HG02571 (cell line): Measurements from ENCODE around the gene CLASRP.

Source experiments
- ATAC-seq: cut with Tn5 transposase; IDR thresholded peaks from one replicate; pipeline ENCODE4 v1.9.1; 2021; ENCODE audit warnings: mild to moderate bottlenecking, moderate library complexity; ENCODE audit not compliant: unreplicated experiment

Gene CLASRP

DNA sequence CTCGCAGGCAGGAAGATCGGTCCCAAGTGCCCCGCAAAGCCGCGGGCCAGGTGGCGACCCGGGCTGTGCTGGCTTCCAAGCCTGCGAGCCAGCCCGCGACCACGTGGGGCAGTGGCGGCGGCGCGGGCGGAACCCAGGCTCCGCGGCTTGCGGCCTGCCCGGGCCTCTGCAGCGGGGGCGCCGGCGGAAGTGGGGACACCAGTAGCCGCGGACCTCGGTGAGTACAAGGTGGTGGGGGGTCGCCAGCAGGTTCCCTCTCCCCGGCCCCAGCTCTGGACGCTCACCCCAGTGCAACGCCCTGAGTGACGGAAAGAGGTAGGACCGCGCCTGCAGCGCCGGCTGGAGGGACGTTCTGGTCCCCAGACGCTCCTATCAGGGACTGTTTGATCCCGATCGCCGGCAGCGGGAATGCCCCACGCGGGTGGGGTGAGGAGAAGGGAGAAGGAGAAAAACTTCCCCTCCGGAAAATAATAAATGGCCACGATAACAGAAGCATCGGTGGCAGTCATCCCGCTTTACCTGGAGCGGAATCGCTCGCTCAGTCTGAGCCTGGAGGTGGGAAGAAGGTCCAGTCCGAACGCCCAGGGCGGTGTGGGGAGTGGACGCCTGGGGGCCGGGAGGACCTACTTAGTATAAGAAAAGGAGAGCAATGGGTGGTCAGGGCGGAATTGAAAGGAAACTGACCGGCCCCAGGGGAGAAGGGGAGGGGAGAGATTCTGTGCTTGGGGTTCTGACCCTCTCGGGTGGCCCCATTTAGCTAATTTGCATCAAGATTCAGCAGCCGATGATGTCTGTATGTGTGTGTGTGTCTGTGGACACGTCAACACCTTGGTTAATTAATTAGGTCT lies 40.4 kb downstream of the CLASRP start, which contains the start of gene GEMIN7:
Gene GEMIN7, plus strand, starts transcription at position 198 of the 848 bp plus-strand sequence. CDS start 10,855 bp downstream, outside the sequence.
- no peak for ATAC-seq

GRCh38 chr19:45079911-45080370 lies 41.1 kb downstream of the CLASRP start:
- no peak for ATAC-seq

DNA sequence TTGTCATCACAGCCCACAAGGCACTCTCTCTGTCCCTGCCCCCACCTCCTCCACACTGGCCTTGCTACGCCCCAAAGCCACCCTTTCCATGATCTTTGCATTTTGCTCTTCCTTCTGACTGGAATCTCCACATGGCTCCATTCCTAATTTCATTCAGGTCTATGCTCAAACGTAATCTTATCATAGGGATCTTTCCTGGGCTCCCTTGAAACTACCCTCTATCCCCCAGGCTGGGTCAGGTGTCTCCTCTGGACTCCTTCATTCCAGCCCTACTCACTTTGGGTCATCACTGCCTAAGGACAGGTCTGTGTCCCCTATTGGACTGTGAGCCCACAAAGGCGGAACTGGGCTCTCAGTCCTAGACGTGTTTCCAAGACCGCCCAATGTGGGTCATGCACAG lies 43.3 kb downstream of the CLASRP start:
- no peak for ATAC-seq

- no peak for ATAC-seq
Observed at GRCh38 chr19:45086480-45086879, 47.6 kb downstream of the CLASRP start.

DNA sequence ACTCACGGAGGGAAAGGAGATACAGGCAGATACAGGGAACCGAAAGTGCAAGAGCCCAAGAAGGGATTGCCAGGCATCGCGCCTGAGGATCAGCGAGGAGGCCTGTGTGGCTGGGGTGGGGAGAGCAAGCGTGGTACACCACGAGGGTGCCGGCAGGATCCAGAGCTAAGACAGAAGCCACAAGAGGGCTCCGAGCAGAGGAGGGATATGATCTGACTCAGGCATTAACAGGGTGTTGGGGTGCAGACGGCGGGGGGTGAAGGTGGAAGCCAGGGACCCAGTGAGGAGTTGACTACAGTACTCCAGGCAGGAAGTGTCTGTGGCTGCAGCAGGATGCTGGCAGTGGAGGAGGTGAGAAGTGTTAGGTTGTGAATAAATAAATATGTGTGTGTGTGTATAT lies 48.7 kb downstream of the CLASRP start:
- no peak for ATAC-seq

- no peak for ATAC-seq
Observed at GRCh38 chr19:45090034-45090433, 51.2 kb downstream of the CLASRP start.

DNA sequence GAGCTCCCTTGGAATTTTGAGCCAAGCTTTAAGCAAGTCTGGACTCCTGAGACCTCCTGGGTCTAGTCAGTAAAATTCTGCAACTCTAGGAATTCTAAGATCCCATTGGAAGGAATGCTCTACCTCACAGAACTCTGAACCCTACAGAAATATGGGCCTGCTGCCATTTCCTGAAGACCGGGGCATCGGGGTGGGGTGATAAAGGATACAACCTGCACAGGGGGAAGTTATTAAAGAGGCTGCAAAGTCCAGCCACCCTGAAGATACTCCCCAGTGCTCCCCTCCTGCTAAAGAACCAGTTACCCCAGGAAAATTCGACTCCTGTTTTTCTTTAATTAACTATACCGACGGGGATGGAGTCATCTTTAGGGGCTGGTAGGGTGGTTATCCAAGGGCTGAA lies 51.8 kb downstream of the CLASRP start:
- no peak for ATAC-seq

- ATAC-seq = peak; percentile 58
Observed at GRCh38 chr19:45091031-45091923, 52.4 kb downstream of the CLASRP start.

DNA sequence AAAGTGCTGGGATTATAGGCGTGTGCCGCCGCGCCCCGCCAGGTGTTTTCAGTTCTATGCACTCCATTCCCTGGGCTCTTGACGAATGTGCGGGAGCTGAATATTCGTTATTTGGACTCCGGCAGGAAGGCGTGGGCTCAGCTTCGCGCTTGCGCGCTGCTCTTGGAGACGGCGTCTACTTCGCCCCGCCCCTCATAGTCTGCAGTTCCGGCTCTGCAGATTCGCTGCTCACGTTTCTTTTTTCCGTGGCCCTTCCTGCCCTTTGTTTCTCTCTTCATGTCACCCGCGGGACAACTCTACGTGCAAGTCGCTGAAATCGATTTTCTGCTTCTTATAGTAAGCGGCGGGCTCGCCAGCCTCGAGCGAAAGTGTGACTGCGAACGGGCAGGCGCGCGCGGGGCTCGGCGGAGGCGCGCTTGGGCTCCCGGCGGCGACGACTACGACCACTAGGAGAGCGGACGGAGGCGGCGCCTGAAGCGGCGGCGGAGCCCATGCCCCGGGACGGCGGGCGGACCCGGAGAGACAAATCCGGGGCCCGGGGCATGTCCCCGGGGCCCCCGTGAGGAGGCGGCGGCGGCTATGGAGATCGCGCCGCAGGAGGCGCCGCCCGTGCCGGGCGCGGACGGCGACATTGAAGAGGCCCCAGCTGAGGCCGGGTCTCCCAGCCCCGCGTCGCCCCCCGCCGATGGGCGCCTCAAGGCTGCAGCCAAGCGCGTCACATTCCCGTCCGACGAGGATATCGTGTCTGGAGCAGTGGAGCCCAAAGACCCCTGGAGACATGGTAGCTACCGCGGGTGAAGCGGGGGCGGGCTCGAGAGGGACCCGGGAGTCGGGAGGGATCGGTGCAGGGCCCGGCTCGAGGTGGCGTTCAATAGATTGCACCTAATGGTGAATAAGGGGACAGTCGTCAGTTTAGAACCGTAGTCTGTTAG lies 54.2 kb downstream of the CLASRP start, which contains the start of gene PPP1R37:
Gene PPP1R37, plus strand, starts transcription at position 433 of the 932 bp plus-strand sequence. Its CDS starts 147 bp downstream, at position 580.
- ATAC-seq = peak; percentile 50

- ATAC-seq = no peak
Observed at GRCh38 chr19:45094137-45094536, 55.3 kb downstream of the CLASRP start.

DNA sequence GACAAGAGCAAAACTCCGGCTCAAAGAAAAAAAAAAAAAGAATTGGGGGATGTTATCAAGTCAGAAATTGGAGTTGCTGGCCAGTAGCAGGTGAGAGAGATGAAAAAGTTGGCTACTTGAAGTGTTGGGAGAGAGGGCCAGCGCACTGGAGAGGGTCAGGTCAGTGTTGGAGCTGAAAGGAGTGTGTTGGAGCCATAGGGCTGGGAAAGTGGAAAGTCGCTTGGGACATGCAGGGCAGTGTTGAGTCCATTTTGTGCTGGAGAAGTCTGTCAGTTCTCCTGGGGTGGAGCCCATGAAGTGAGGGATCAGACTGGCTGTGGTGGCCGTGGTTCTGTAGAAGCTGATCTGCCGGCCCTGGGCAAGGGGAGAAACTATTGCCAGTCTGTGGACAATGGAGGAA lies 55.9 kb downstream of the CLASRP start:
- no peak for ATAC-seq

DNA sequence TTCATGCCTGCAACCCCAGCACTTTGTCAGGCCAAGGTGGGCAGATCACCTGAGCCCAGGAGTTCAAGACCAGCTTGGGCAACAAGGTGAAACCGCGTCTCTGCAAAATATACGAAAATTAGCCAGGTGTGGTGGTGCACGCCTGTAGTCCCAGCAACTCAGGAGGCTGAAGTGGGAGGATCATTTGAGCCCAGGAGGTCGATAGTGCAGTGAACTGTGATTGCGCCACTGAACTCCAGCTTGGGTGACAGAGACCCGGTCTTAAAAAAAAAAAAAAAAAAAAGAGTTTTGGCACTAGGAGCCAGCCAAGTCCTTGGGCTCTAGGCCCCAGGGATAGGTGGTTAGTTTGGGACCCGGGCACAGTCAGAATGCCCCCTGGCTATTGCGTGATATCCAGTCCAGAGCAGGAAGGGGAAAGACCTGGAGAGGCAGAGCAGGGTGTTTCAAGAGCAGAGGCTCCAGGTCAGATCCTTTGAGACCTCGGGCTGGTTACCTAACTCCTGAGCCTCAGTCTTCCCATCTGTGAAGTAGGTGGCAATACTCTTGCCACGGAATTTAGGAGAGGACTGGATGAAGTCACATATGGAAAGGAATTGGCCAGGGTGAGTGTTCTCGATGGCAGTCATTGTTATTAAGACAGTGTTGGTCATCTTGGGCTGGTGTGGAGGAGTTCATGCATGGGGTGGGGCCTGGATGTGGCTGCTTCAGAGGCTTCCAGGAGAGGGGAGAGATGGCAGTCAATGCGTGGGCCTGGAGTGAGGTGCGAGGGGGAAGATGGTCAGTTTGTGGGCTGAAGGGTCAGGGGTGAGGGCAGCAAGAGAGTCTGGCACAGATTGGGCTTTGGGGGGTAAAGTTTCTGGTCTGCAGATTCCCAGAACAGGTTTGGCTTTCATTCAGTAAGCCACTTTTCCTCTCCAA lies 56.9 kb downstream of the CLASRP start:
- no peak for ATAC-seq

GRCh38 chr19:45096700-45097099 lies 57.9 kb downstream of the CLASRP start:
- ATAC-seq = no peak

DNA sequence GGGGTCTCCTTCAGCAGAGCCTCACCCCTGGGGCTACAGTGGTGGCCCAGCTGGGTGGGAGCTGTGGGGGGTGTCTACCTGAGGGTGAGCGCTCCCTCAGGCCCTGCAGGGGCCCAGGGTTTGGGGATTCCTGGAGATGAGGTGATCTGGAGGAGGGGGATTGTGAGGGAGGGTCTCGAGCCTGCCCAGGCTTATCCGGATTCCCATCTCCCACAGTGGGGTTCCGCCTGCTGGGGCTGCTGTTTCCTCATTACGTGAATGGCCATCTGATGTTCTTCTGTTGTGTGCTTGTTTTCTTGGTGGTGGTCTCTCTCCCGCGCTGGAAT lies 58.6 kb downstream of the CLASRP start:
- no peak for ATAC-seq

- ATAC-seq = no peak
Observed at GRCh38 chr19:45097776-45098520, 59.1 kb downstream of the CLASRP start.

DNA sequence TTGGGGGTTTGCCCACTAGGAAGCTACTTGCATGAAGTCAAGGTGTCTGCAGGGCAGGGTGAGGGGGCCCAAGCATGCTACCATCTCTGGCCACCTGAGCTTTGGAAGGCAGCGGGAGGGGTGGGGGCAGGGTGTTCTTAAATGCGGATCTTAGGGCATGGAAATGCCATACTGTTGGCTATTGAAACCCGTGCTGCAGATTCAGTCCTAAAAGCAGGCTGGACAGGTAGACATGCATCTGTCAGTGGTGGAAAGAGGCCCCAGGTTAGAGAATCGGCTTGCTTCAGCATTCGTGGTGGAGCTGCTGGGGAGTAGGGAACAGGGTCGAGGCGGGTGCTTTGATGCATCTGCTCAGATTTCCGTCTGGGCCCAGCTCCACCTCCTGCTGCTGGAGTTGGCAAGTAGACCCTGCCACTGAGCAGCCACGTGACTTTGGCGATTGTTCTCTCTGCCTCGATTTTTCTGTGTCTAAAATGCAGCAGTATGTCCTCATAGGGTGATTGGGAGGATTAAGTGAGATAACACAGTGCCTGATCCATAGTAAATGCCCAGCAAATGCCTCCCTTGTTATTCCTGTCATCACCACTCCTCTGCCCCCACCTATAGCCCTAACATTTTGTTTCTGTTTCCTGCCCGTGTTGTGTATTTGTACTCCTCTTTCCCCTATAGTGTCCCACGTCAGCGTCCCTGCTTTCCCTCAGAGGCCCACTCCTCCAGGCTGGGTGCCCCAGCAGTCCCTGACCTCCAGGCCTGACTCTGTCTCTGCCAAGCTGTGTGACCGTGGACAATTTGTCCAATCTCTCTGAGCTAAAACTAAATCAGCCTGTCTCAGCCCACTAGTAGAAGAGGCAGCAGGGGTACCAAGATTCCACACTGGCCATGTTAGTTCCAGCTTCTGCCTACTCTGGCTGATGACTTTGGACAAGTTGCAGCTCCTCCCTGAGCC lies 59.9 kb downstream of the CLASRP start:
- no peak for ATAC-seq

GRCh38 chr19:45099467-45100191 lies 60.8 kb downstream of the CLASRP start:
- no peak for ATAC-seq
